Stomach (tissue), 9 donors: ENCODE data around the gene PITPNC1. TPM values are rescaled to one million over a fixed set of nuclear protein-coding genes. Genes with fewer than 3 reads are reported as not detected.

Source experiments
- DNase-seq, 2 donors: peaks; one replicate each; pipeline versions ENCODE4 v3.0.0 to v3.0.0-alpha.2; 2013 to 2019
- H3K27ac ChIP-seq, 5 donors: fragments of 200-600 bp in 4 of 5; sonication (generic) in 4 of 5; one replicate each; pipeline ENCODE4 v1.5.1; 2013 to 2019; ENCODE audit warnings: mild to moderate bottlenecking in 1 of 5, moderate library complexity in 1 of 5
- H3K27me3 ChIP-seq, 3 donors: fragments of 200-600 bp; sonication (generic); one replicate each; pipeline ENCODE4 v1.5.1; 2017 to 2019; ENCODE audit warnings: mixed run types in 1 of 3
- H3K36me3 ChIP-seq, 4 donors: fragments of 200-600 bp; sonication (generic); 1 replicate in 3 of 4; 2 replicates in 1 of 4; pipeline ENCODE4 v1.5.1; 2016 to 2019
- H3K4me1 ChIP-seq, 4 donors: fragments of 200-600 bp; sonication (generic); one replicate each; pipeline ENCODE4 v1.5.1; 2016 to 2019
- H3K4me3 ChIP-seq, 4 donors: fragments of 200-600 bp; sonication (generic) in 3 of 4; one replicate each; pipeline ENCODE4 v1.5.1; 2016 to 2019; ENCODE audit warnings: mild to moderate bottlenecking in 1 of 4
- H3K9me3 ChIP-seq, 4 donors: fragments of 200-600 bp; sonication (generic); one replicate each; pipeline ENCODE4 v1.5.1; 2016 to 2019
- CTCF ChIP-seq, 7 experiments: fragments of 450-650 bp in 4 of 7; fragments of 200-600 bp in 3 of 7; sonication (generic) in 3 of 7; IDR thresholded peaks; one replicate each; pipeline ENCODE4 v1.5.1; 2016 to 2019; ENCODE audit warnings: antibody characterized with exemption in 7 of 7, control low read depth in 2 of 7, mild to moderate bottlenecking in 1 of 7
- EP300 ChIP-seq: sonication (generic); formaldehyde crosslinking; IDR thresholded peaks from one replicate; pipeline ENCODE4 v1.6.1; 2017; ENCODE audit warnings: antibody characterized with exemption
- POLR2A ChIP-seq, 4 donors: fragments of 450-650 bp; IDR thresholded peaks; one replicate each; pipeline ENCODE4 v1.6.1; 2016; ENCODE audit warnings: antibody characterized with exemption in 4 of 4, control low read depth in 2 of 4, mild to moderate bottlenecking in 1 of 4, moderate library complexity in 1 of 4
- POLR2AphosphoS5 ChIP-seq, 3 donors: sonication (generic); formaldehyde crosslinking; IDR thresholded peaks; one replicate each; pipeline ENCODE4 v1.6.1; 2016; ENCODE audit warnings: antibody characterized with exemption in 3 of 3
- WGBS, 5 donors: extraction: QIAGEN DNeasy Blood & Tissue Kit in 3 of 5; methylation state at CpG; one replicate each; pipeline versions ENCODE4 v1.1.5 to v1.1.7; 2013 to 2018; 5-methylcytosine and 5-hydroxymethylcytosine counted together
- intact Hi-C: fragments of 100-400 bp; cut with DNase I; formaldehyde crosslinking; loops from one replicate; pipeline ENCODE4 v1.15.1; 2023; ENCODE audit warnings: low total_unique reads
- polyA plus RNA-seq, 3 donors: library from polyadenylated mRNA; stranded (reverse); fragments of 200-250 nt; gene quantifications; one replicate each; pipeline ENCODE4 v1.2.3, GENCODE V29; 2013
- total RNA-seq, 5 donors: library from RNA; depleted of rRNA; stranded (reverse); fragments of >200 nt; gene quantifications; one replicate each; pipeline versions ENCODE4 v1.1.0 to v1.2.3, GENCODE V29; 2014 to 2016
- donor health status: healthy with polysubstance abuse.
- donor health status: Bipolar disorder and iron deficiency.
- donor health status: healthy.

PITPNC1 gene
- total and polyA plus RNA-seq, 8 donors, result 2.3 to 25.3 (median 14.4) TPM

DNA sequence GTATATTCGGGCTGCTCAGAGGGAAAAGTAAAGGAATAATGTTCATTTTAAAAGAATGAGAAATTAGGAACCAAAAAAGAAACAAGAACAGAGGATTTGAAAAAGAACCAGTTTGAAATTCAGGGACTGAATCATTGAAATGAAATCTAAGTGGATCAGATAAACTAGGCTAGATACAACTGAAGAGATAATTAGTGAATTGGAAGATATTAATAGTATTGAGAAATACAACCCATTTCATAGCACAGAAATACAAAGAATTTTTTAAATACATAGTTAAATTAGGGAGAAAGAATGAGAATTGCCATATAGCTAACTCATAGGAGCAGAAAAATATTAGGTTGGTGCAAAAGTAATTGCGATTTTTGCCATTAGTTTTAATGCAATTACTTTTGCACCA, 223.3 kb downstream of the PITPNC1 start:
- intact Hi-C loops, result no loop called here
- no peak for TF ChIP-seq POLR2AphosphoS5 (IDR thresholded peaks at IDR 0.05)
- TF ChIP-seq POLR2A (IDR thresholded peaks at IDR 0.05), result no peak
- TF ChIP-seq EP300, result no peak
- TF ChIP-seq CTCF (IDR thresholded peaks at IDR 0.05), result no peak
- Histone ChIP-seq H3K36me3 (no peaks in the 10 kb centered on the region), H3K4me1 (peaks cover 9 to 12% (median 11%) of the 10 kb centered on the region in 4 donors), H3K4me3 (no peak overlapping the region), H3K27ac (no peak overlapping the region), H3K9me3 (no peaks in the 10 kb centered on the region), H3K27me3 (no peaks in the 10 kb centered on the region)
- WGBS, 5 donors, result 96 to 100% (median 99%) methylated on average over 2 of the region's 2 CpGs
- DNase-seq, result no peak

DNA sequence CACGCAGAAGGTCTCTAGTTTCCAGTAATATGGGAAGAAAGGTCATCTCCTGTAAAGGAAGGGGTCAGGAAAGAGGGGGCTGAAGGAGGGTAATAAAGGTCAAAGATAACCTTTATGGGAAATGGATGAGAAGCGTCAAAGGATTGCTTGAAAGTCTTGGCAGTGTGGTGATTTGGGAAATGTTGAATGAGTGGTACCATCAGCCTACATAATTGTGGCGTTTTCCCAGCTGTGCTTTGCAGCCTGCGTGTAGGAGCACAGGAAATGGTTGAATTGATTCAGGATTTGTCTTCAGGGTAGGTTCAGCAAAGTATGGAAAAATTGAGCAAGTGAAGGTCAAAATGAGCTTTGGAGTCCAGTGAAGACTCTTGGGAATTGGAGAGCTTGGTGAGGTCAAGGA, 224.8 kb downstream of the PITPNC1 start:
- Histone ChIP-seq H3K4me3 (no peak overlapping the region), H3K27me3 (no peaks in the 10 kb centered on the region), H3K9me3 (no peaks in the 10 kb centered on the region), H3K27ac (peak overlapping the region in 1 of 5 donors; percentile 8), H3K4me1 (peaks cover 9 to 27% (median 26%) of the 10 kb centered on the region in 4 donors), H3K36me3 (no peaks in the 10 kb centered on the region)
- 75 to 84% (median 82%) methylated on average over 4 of the region's 4 CpGs for WGBS, 5 donors
- no peak for DNase-seq
- TF ChIP-seq POLR2AphosphoS5 (IDR thresholded peaks at IDR 0.05), result no peak
- TF ChIP-seq CTCF (IDR thresholded peaks at IDR 0.05), result no peak
- TF ChIP-seq POLR2A (IDR thresholded peaks at IDR 0.05), result no peak
- TF ChIP-seq EP300, result no peak
- intact Hi-C loops, result no loop called here

DNA sequence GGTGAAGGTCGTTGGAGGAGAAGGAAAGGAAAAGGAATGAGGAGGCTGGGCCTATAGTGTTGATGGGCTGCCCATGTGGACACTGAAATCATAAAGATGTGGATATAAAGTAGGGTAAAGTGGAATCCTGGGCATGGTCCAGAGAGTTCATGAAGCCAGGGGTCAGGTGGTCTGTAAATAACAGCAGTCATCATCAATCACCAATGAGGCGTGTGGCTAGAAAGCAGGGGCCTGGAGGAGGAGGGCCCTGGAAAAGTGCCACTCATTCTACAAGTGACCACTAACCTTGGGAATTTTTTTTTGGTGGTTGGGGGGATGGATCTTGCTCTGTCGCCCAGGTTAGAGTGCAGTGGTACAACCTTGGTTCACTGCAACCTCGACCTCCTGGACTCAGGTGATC, 225.4 kb downstream of the PITPNC1 start:
- H3K9me3 ChIP-seq, result no peaks in the 10 kb centered on the region
- TF ChIP-seq POLR2A (IDR thresholded peaks at IDR 0.05), result no peak
- TF ChIP-seq CTCF (IDR thresholded peaks at IDR 0.05), result no peak
- H3K4me3 ChIP-seq, result no peak overlapping the region
- no peaks in the 10 kb centered on the region for H3K36me3 ChIP-seq
- no peaks in the 10 kb centered on the region for H3K27me3 ChIP-seq
- intact Hi-C loops, result no loop called here
- H3K27ac ChIP-seq, result peak overlapping the region in 1 of 5 donors; percentile 8
- 70 to 83% (median 75%) methylated on average over 4 of the region's 4 CpGs for WGBS, 5 donors
- DNase-seq, result no peak
- H3K4me1 ChIP-seq, result peaks cover 9 to 33% (median 29%) of the 10 kb centered on the region in 4 donors

- DNase-seq, result peak; percentile 53 to 71
- Histone ChIP-seq H3K9me3 (no peaks in the 10 kb centered on the region), H3K27me3 (no peaks in the 10 kb centered on the region), H3K27ac (no peak overlapping the region), H3K4me1 (peaks cover 9 to 36% (median 29%) of the 10 kb centered on the region in 4 donors), H3K36me3 (no peaks in the 10 kb centered on the region), H3K4me3 (no peak overlapping the region)
- intact Hi-C loops, result no loop called here
- peak in 4 of 7 experiments; percentile 23 to 53 (median 44) for TF ChIP-seq CTCF (IDR thresholded peaks at IDR 0.05)
- TF ChIP-seq POLR2AphosphoS5 (IDR thresholded peaks at IDR 0.05), result no peak
- no peak for TF ChIP-seq POLR2A (IDR thresholded peaks at IDR 0.05)
- TF ChIP-seq EP300, result no peak
- WGBS, 5 donors, result 44 to 66% (median 60%) methylated on average over 3 of the region's 3 CpGs
Observed at GRCh38 chr17:67602974-67603373, 225.9 kb downstream of the PITPNC1 start.
